Measurements from ENCODE around the gene ERRFI1.

DNA sequence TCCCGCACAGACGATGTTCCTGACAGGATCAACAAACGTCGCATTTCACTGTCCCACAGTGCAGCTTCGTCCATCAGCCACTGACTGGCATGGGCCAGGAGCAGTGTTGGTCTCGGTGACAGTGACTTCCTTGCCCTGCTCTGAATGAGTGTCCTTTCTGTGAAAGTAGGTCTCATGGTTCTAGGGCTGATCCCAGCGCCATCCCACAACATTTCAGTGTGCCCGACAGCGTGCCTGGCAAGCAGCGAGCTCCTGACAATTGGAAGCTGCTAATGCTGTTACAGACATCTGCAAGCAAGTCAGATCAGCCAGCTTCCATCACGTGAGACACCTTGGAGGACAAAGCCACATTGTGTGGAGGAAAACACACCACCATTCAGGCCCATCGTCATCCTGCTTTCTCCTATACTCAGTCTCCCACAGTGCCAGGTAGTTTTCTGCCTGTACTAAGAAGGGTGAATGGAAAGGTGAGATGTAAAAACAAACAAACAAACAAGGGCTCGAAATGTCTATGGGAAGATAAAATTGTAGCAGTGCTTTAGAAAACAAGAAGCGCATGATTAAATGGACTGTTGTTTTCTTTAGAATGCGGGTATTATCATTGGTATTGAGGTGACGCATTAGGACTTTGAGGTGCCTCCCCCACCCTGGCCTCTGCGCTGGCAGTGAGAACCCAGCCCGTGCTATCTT, 21.9 kb downstream of the ERRFI1 start:
- TF ChIP-seq, protein P1, sequence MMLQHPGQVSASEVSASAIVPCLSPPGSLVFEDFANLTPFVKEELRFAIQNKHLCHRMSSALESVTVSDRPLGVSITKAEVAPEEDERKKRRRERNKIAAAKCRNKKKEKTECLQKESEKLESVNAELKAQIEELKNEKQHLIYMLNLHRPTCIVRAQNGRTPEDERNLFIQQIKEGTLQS (IDR thresholded peaks at IDR 0.05): no peak
- no peak for TF ChIP-seq CTCF (IDR thresholded peaks at IDR 0.05; ENCODE audit: low read depth, low read length, missing input control)
- TF ChIP-seq HNF4A (conservative IDR thresholded peaks at IDR 0.05): no peak
- TF ChIP-seq EGR1 (IDR thresholded peaks at IDR 0.05; ENCODE audit: low read depth in 2 of 2): no peak
- TF ChIP-seq, protein P2, sequence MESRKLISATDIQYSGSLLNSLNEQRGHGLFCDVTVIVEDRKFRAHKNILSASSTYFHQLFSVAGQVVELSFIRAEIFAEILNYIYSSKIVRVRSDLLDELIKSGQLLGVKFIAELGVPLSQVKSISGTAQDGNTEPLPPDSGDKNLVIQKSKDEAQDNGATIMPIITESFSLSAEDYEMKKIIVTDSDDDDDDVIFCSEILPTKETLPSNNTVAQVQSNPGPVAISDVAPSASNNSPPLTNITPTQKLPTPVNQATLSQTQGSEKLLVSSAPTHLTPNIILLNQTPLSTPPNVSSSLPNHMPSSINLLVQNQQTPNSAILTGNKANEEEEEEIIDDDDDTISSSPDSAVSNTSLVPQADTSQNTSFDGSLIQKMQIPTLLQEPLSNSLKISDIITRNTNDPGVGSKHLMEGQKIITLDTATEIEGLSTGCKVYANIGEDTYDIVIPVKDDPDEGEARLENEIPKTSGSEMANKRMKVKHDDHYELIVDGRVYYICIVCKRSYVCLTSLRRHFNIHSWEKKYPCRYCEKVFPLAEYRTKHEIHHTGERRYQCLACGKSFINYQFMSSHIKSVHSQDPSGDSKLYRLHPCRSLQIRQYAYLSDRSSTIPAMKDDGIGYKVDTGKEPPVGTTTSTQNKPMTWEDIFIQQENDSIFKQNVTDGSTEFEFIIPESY (IDR thresholded peaks at IDR 0.05): no peak
- no peak for TF ChIP-seq RAD21 (IDR thresholded peaks at IDR 0.05)
- no peak for TF ChIP-seq JUND (IDR thresholded peaks at IDR 0.05)
- TF ChIP-seq GABPA (IDR thresholded peaks at IDR 0.05 in 1 of 2, conservative IDR thresholded peaks at IDR 0.05 in 1 of 2): no peak
- TF ChIP-seq, protein P3, sequence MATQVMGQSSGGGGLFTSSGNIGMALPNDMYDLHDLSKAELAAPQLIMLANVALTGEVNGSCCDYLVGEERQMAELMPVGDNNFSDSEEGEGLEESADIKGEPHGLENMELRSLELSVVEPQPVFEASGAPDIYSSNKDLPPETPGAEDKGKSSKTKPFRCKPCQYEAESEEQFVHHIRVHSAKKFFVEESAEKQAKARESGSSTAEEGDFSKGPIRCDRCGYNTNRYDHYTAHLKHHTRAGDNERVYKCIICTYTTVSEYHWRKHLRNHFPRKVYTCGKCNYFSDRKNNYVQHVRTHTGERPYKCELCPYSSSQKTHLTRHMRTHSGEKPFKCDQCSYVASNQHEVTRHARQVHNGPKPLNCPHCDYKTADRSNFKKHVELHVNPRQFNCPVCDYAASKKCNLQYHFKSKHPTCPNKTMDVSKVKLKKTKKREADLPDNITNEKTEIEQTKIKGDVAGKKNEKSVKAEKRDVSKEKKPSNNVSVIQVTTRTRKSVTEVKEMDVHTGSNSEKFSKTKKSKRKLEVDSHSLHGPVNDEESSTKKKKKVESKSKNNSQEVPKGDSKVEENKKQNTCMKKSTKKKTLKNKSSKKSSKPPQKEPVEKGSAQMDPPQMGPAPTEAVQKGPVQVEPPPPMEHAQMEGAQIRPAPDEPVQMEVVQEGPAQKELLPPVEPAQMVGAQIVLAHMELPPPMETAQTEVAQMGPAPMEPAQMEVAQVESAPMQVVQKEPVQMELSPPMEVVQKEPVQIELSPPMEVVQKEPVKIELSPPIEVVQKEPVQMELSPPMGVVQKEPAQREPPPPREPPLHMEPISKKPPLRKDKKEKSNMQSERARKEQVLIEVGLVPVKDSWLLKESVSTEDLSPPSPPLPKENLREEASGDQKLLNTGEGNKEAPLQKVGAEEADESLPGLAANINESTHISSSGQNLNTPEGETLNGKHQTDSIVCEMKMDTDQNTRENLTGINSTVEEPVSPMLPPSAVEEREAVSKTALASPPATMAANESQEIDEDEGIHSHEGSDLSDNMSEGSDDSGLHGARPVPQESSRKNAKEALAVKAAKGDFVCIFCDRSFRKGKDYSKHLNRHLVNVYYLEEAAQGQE (IDR thresholded peaks at IDR 0.05): no peak

Measured in liver (tissue), 3 donors.